ENCODE results near the gene RPS21.

The RPS21 gene

DNA sequence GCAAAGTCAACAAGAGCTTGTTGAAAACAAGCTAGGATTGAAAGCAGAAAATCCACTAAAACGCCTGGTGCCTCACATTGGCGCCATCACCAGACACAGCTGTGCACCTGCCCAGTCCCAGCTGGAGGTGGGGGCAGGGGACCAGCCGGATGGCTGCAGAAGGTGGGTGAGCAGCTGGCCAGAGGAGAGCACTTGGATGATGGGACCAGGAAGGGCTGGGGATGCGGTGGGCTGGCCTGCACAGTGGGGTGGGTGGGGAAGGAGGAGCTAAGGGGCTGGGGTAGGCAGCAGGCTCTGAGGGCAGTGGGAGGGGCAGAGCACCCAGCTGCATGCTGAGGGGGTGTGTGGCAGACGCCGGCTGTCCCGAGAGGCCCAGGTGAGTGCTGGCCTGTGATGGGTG, 13.1 kb downstream of the RPS21 start:
- DNase-seq = no peak

DNA sequence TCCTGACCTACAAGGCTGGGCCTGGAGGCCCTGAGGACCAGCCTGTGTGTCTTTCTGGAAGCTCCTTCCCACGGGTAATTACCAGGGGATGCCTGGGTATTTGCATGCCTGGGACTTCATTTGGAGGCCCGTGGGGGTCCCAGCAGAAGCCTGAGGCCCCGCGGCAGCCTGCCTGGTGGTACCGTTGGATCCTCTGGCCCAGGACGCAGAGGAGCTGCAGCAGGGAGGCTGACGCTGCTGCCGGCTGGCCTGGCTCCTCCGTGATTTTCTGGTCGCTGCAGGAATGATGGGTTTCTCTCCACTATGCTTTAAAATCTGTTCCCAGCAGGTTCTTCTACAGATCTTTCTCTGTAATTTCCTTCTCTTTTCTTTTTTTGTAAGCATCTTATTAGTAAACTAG, 13.6 kb downstream of the RPS21 start:
- no peak for DNase-seq

DNA sequence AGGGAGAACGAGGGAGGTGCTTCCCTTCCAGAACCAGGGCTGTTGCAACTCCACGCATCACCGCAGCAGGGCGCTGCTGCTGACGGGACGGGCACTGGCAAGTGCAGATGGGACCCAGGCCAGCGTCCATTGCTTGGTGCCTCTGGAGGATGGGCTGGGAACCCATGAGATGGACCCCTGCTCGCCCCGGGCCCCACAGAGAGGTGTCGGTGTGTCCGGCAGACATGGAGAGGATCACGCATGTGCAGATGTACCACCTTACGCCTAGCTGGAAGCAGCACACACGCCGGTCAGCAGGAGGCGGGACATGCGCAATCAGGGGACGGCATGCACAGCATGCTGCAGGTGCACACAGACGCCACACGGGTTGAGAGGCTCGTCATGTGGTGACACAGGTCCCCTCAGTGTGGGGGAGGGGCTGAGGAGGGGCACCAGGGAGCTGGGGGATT, 14.5 kb downstream of the RPS21 start:
- DNase-seq = no peak

DNA sequence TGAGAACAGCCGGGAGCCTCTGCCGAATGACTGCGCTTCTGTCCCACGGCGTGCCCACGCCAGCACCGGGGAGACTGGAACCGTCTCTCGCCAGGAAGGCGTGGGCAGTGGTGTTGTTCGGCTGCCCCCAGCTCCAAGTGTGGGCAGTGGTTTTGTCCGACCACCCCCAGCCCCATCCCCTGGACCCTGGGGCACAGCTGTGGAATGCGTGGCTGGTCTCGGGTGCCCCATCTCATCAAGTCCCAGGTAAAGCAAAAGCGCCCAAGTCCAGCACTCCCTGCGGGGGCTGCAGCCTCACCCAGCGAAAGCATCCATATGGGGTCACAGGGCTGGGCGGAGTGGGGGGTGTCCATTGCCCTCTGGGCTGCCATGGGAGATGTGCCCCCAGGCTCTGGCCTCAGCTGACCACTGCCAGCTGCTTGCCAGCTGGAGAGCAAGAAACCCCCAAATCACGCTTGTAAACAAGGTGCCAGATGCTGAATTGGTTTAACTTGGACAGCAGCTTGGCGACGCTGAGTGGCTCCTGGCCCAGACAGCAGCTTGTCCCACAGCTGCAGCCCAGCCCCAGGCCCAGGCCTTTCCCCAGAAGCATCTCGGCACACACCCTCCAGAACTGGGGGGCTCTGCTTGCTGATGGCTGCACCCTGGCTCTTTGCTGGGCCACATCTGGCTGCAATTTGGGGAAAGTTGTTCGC, 15.7 kb downstream of the RPS21 start:
- DNase-seq = no peak

DNA sequence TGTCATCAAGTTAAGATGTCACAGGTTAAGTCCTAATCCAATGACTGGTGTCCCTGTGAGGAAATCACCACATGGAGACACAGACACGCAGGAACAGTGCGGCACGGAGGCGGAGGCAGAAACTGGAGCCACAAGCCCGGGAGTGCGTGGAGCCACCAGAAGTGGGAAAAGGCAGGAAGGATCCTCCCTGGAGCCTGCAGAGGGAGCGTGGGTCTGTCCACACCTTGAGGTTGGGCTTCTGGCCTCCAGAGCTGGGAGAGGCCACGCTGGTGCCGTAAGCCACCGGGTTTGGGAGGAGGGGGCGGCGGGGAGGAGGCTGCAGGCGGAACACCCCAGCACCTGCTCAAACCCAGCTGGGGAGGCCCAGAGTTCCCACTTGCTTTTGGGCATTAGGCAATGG, 16.4 kb downstream of the RPS21 start:
- DNase-seq = no peak

DNA sequence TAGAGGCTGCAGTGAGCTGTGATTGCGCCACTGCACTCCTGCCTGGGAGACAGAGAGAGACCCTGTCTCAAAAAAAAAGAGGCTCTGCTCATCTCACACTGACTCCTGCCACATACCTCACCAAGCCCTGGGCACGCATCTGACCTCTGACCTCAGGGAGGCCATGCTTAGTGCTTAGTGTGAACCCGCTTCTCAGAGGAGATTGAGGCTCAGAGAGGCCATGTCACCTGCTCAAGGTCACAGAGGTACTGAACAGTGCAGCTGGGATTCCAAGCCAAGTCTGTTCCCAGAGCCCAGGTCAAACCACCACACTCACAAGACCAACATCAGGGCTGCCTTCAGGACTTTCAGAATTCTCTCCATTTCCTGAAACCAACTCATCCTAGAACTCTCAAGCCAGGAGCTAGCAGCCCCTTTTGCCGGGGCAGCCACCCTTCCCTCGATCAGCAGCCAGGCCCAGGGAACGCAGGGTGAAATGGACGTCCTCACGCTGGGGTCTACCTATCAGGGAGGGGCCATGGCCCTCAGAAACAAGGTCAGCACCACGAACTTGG, 17.3 kb downstream of the RPS21 start:
- no peak for DNase-seq

DNA sequence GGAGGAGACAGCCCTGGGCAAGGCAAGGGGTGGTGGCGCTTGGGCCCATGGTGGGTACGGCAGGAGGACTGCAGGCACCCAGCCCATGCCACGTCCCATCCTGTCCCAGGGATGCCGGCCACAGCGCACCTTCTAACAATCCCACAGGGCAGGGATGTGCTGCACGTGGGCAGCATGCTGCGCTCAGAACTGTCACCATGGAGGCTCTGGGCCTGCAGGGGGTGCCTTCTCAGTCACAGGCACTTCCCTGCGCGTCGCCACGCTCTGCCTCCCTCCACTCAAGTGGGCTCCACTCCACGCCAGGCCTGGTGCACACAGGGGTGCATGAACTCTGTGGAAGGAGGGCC, 17.8 kb downstream of the RPS21 start:
- DNase-seq = no peak

DNA sequence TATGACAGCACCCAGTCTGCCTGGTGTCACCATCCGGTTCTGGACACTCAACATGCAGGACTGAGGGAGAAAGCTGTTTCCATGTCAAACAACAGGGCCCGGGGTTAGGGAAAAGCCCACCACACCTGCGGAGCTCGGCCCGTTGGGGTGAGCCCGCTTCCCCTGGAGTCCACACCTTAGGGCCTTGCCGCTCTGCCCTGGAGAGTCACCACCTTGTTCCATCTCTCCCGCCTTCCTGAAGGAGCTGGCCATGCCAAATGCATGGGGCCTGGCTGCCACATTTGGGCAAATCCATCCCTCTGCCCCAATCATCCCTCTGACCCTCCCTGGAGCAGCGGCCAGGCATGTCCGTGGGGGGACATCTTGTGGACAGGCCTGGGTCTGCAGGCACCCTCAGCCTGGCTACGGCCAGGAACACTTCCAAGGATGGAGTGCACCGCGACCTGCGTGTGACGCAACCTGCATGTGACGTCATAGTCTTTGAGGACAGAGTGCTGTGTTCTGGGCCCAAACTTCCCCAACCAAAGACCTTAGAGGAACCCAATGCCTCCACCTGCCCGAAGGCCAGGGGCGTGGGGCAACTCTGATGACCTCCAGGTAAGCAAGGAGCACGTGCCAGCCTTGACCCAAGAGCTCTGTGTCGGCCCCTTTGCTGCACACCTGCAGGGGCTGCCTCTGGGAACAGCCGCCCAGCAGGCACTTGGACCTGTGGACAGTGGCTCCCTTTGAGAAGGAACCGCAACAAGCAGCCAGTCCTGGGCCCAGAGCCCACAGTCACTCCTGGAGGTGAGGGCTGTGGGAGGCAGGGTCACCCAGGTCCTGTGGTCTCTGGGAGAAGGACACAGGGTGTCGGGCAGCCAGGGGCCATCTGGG, 18.4 kb downstream of the RPS21 start:
- no peak for DNase-seq

DNA sequence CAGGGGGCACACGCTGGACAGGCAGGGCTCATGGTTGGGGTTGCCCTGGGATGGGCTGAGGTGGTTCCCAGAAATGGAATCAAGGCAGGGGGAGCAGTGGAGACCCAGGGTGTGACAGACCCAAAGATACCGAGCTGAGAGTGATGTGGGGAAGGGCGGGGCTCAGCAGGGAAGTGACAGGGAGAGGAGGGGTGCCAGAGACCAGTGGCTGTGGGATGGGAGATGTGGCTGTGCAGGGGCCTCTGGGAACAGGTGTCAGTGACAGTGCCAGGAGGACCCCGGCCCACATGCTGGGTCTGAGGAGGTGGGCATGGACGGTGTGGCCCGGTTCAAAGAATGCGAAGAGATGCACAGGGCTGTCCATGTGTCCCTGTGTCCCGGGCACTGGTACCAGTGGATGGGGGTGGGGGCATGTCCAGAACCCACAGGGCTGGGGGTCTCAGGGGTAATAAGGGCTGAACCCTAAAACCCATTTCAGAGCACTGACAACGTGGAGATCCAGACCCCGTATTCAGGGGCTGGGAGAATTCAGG, 19.1 kb downstream of the RPS21 start:
- DNase-seq = no peak

DNA sequence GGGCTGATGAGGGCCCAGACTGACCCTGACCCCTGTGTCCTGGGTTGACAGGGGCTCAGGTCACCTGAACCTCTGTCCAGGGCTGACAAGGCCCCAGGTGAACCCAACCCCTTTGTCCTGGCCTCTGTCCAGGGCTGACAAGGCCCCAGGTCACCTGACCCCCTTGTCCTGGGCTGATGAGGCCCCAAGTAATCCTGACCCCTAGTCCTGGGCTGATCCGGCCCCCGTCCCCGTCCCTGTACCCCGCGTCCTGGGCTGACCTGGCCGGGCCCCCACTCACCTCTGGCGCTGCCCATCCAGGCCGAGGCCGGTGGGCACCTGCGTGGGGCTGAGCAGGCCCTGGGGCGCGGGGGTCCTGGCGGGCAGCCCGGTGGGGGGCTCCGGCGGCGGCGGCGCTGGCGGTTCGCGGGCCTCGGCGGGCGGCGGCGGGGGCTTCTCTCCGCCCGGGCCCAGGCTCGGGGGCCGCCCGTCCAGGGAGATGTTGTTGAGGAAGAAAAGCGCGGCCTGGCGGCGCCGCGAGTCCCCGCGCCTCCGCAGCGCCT, 19.8 kb downstream of the RPS21 start:
- DNase-seq = no peak

DNA sequence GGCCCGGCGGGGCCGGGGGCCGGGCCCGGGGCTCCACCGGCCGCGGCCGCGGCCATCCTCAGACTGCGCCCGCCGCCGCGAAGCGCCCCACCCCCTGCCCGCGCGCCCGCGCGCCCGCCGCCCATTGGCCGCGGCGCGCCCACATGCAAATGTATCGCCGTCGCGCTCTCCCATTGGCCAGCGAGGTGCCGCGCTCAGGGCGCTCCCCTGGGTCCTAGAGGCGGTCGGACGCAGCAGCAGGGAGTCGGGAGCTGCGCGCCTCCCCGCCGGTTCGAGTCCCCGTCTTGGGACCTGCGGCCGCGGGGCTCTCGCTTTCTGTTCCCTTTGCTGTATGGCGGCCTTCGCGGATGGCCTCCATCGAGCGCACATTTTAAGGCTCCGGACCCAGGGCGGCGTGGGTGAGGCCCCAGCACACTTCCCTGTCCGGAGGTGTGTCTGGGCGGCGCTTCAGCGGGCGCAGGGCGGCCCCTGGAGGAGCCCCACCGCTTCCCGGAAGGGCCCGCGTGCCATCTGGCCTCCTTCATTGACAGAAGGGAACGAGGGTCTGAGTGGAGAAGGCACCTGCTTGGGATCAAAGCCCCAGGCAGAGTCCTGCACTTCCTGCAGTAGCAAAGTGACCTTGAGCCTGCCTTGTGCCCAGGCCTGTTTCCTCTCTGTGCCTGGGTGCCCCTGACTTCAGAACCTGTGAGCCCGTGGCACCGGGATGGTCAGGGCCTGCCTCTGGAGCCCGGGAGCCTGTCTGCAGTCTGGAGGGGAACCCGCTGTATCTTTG, 20.5 kb downstream of the RPS21 start, which contains the start of gene CABLES2:
Gene CABLES2, minus strand, starts transcription at position 65 of the 772 bp plus-strand sequence. Its CDS starts 9 bp downstream, at position 56.
- peak; percentile 82 for DNase-seq

DNA sequence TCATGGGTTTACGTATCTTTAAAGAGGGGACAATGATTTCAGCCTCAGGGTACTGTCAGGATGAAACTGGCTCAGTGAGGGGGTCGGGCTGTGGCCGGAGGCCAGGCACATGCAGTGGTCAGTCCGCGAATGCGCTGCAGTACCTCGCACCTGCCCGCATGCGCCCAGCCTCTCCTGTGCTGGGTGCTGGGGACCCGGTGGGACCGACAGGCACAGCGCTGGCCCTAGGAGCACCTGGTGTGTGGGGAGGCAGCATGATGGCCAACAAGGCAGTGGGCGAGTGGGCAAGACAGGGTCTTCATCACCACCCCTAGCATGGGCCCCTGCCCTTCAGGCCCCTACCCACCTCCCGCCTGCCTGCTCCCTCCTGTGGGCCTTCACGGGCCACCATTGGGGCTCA, 21.2 kb downstream of the RPS21 start:
- DNase-seq = no peak

DNA sequence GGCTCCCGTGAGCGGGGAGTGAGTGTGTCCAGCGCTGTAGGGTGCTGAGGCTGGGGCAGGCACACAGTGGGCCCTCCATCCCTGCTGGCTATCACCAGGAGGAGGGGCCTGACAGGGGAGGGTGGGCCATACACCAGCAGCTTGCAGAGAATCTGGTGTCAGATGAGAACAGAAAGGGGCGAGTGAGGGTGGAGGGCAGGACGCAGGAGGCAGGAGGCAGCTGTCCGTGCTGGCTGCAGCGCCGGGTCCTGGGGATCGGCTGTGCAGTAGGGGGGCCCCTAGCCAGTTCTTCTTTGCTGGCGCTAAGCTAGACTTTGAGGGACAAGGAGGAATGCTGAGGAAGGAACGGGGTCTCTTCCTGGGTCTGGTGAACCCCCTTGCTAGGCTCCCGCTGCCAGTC, 21.7 kb downstream of the RPS21 start:
- DNase-seq = no peak

DNA sequence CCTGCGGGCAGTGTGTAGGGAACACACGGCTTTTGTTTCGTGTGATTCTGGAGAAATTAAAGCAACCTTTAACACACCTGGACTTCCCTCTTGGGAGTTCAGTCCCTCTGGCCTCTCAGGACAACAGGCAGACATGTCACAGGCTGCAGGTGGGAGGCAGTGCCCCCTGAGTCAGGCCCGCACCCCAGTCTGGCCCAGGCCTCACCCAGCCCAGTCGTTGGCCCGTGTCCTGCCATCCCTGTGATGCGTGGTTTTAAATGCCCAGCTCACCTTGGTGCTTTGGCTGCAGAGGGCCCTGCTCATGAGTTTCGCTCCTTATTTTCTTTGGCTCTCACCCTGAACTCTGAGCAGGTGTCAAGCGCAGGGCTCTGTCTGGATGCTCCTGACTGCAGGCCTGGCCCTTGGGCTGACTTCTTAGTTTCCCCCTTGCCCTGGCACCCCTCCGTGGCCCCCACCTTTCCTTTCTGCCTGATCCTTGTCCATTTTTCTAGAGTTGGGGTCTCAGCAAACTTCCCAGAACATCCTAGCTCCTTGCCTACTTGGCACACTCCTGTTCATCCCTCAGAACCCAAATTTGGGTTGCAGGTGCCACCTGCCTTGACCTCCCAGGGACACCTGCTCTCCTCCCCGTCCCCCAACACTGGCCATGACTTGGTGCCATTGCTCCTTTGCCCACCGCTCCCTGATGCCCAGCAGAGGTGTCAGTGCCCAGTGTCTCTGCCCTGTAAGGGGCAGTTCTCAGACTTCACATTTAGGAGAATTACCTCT, 22.4 kb downstream of the RPS21 start:
- DNase-seq = no peak

DNA sequence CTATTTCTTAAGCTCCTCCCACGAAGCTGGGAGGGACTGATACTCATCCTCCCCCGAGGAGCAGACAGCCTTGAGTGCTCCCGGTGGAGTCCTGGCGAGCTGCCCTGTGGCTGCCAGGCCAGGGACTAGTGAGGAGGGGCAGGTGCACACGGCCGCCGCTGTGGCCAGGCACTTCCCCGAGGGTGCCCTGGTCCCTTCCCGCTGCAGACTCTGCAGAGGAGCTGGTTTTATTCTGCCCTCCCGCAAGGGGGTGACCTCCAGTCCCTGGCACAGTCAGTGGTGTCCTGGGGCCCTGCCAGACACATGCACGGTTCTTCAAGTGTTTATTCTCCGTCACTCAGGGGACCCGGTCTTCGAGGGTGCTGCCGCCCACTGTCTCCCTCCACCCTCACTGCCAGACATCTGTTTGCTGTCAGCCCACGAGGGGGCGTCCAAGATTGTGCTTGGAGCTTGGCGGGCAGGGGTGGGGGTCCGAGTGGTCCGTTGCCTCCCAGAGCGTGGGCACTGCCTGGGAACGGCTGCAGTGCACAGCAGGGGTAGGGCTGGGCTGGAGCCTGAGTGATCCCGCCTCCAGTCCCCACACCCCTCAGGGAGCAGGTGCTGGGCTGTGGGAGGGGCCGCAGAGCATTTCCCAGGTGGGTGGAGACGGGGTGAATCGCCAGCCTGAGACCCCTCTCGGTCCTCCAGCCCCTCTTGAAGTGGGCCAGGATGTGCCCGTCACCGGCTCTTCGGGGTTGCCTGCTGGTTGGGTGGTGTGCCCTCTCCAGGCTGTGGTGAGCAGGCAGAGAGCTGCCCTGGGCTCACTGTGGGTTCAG, 23.2 kb downstream of the RPS21 start:
- peak; percentile 7 for DNase-seq

DNA sequence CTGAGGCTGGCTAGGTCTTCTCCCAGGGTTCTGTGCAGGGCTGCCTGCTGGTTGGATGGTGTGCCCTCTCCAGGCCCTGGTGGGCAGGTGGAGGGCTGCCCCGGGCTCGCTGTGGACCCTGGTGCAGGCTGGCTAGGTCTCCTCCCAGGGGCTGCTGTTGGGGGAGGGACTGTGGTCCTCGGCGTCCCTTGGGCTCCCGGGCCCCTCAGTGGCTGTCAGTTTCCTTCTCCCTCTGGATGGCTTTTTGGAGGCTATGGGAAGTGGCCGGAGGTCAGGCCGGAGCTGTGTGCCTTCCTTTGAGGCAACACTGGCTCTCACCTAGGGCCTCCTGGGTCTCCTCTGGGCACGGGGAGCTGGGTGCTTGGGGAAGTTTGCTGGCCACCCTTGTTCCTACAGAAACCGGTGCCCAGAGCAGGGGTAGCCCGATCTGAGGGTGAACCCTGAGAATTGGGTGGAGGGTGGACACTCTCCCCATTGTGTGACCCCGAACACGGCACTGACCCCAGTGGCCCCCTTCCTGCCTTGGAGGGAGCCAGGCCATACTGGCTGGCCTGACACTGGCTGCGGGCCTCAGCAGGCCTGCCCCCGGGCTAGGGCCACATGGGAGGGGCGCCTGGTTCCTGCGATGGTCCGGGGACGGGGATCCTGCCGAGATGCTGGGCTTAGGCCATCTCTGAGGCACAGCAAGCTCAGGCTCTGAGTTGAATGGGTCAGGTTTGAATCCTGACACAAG, 24.0 kb downstream of the RPS21 start:
- DNase-seq = no peak

DNA sequence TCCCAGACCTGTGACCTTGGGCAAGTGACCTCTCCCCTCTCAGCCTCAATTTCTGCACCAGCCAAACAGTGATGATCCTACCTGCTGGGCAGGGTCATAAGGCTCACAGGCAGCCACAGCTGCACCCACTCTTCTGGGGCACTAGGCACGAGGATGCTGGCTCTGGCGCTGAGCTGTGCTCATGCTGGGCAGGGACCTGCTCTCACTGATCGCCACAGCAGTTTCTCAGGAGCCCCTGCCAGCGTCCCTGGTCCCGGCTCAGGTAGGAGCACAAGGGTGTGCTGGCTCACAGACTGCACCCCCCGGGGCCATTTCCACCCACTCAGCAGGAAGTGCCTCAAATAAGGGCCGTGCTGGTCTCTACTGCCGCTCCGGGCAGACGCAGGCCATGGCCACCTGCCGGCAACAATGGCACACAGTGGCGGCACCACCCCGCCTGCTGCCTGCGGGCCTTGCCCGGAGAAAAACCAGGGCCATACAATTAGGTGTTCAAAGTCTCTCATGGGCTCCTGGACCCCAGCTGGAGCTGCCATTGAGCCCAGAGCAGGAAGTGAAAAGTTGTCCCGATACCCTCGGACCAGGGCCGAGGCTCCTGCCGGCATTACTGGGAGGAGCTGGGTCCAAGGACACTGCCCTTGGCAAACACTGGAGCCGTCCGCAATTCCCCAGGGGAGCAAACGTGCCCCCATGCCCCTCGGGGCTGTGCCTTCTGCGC, 24.7 kb downstream of the RPS21 start:
- DNase-seq = no peak

DNA sequence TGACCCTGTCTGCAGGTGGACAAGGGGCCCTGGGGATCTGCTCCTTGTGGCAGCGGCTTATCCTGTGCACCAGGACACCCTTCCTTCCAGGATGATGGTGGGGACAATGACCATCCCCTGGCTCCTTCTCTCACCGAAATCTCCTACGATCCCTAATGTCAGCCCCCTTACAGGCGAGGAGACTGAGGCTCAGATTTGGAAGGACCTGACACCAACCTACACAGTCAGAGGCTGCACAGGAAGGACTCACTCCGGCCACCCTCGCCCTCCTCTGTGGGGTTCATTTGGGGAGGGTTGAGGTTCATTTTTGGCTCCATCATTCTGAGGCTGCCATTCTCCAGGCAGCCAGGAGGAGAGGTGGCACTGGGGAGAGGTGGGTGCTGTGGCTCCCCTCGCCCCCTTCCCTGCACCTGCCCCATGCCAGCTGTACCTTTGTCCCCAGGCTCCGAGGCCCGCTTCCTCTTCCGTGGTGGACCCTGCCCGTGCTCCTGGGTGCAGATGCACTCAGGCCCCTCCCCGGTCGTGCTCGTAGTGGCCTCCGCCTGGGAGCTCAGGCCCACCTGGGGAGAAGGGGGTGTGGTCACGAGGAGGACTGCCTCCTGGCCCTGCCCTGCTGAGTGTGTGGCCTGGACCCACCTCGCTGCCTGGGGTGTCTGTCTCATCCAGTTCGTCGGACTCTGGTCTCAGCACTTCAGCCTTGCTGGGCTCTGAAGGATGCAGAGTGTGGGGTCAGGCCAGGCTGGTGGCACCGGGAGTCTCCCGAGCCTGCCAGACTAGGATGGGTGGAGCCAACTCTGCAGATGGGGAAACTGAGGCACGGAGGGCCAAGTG, 25.5 kb downstream of the RPS21 start:
- no peak for DNase-seq
